Endothelial cell of umbilical vein (primary cell): ENCODE results near the gene TMEM41B. TPM values are rescaled to one million over a fixed set of nuclear protein-coding genes. Genes with fewer than 3 reads are reported as not detected.

Experiments
- BruUV-seq: library from RNA; stranded (reverse); fragments of 400-500 nt; replicated peaks from 2 replicates; lab custom pipeline; 2021; lab: Mats Ljungman, UMichigan
- CTCF ChIA-PET: fragments of 300-600, 350-600 bp; sonication (Branson Sonifier 250); formaldehyde crosslinking; loops from one replicate; lab custom pipeline; 2021; ENCODE audit warnings: antibody characterized with exemption, inconsistent platforms; lab: Charles Lee
- POLR2A ChIA-PET: fragments of 300-600, 350-600 bp; sonication (Branson Sonifier 250); formaldehyde crosslinking; loops from one replicate; lab custom pipeline; 2021; ENCODE audit warnings: antibody characterized with exemption, inconsistent platforms; lab: Charles Lee
- DNase-seq: peaks from one replicate; pipeline ENCODE4 v3.0.0-alpha.2; 2011; ENCODE audit warnings: low read depth, low spot score
- FAIRE-seq: peaks from 2 replicates; lab custom pipeline; 2011; peaks lifted over from hg19 to GRCh38; lab: Jason Lieb, UNC
- H2AFZ ChIP-seq: 2 replicates; pipeline ENCODE4 v1.6.0; 2012; ENCODE audit warnings: low read depth, low read length, control low read depth, inconsistent platforms
- H3K27ac ChIP-seq: 2 replicates; pipeline ENCODE4 v1.5.1; 2011; ENCODE audit warnings: low read depth, mild to moderate bottlenecking, control low read depth, low read length, moderate library complexity; ENCODE audit not compliant: insufficient read depth
- H3K27me3 ChIP-seq, 2 experiments: 2 replicates each; pipeline versions ENCODE4 v1.6.0 to v1.6.1; 2011; ENCODE audit warnings: low read length in 2 of 2, mixed read lengths in 1 of 2; ENCODE audit not compliant: control insufficient read depth in 2 of 2, insufficient read depth in 2 of 2
- H3K36me3 ChIP-seq, 2 experiments: 2 replicates in 1 of 2; 3 replicates in 1 of 2; pipeline ENCODE4 v1.5.1; 2011; ENCODE audit warnings: low read length in 2 of 2, mild to moderate bottlenecking in 1 of 2, moderate library complexity in 1 of 2; ENCODE audit not compliant: control insufficient read depth in 2 of 2, insufficient read depth in 2 of 2; ENCODE audit errors: extremely low read depth in 1 of 2
- H3K4me1 ChIP-seq: 3 replicates; pipeline ENCODE4 v1.5.1; 2011; ENCODE audit warnings: mild to moderate bottlenecking, low read length; ENCODE audit not compliant: control insufficient read depth, insufficient read depth; ENCODE audit errors: extremely low read depth
- H3K4me2 ChIP-seq: 2 replicates; pipeline ENCODE4 v1.6.1; 2011; ENCODE audit warnings: low read length, control low read depth, mixed read lengths; ENCODE audit not compliant: insufficient read depth
- H3K4me3 ChIP-seq, 3 experiments: fragments of 200-600 bp in 1 of 3; sonication (generic), shearing (Covaris generic) in 1 of 3; replicated peaks in 1 of 3; 2 replicates each; pipeline ENCODE4 v1.5.1; 2011 to 2016; ENCODE audit warnings: control low read depth in 3 of 3, low read length in 3 of 3, mild to moderate bottlenecking in 2 of 3, inconsistent platforms in 1 of 3, low read depth in 1 of 3, moderate library complexity in 1 of 3; ENCODE audit not compliant: insufficient read depth in 1 of 3
- H3K79me2 ChIP-seq: 2 replicates; pipeline ENCODE4 v1.6.0; 2012; ENCODE audit warnings: low read length, inconsistent platforms; ENCODE audit not compliant: control insufficient read depth, insufficient read depth
- H3K9ac ChIP-seq: replicated peaks from 2 replicates; pipeline ENCODE3; 2011; ENCODE audit warnings: low read length, control low read depth; ENCODE audit not compliant: insufficient read depth; ENCODE audit errors: extremely low read depth
- H3K9me1 ChIP-seq: replicated peaks from 3 replicates; pipeline ENCODE4 v1.6.0; 2011; ENCODE audit warnings: mild to moderate bottlenecking, low read length; ENCODE audit not compliant: control insufficient read depth, insufficient read depth; ENCODE audit errors: extremely low read depth
- H3K9me3 ChIP-seq: replicated peaks from 2 replicates; pipeline ENCODE4 v1.5.1; 2012; ENCODE audit warnings: low read length, inconsistent platforms; ENCODE audit not compliant: control insufficient read depth, insufficient read depth
- H4K20me1 ChIP-seq: replicated peaks from 2 replicates; pipeline ENCODE3; 2011; ENCODE audit warnings: mild to moderate bottlenecking, low read length; ENCODE audit not compliant: control insufficient read depth, insufficient read depth; ENCODE audit errors: extremely low read depth
- EZH2 ChIP-seq: IDR thresholded peaks from 2 replicates; pipeline ENCODE4 v1.6.1; 2012; ENCODE audit warnings: borderline replicate concordance, low read depth, mild to moderate bottlenecking, moderate library complexity, low read length, inconsistent platforms; ENCODE audit not compliant: severe bottlenecking
- FOS ChIP-seq: IDR thresholded peaks from 2 replicates; pipeline ENCODE4 v1.6.1; 2011; ENCODE audit warnings: mild to moderate bottlenecking, low read length, moderate library complexity, borderline replicate concordance; ENCODE audit not compliant: insufficient read depth
- GATA2 ChIP-seq: IDR thresholded peaks from 2 replicates; pipeline ENCODE4 v1.7.0; 2011; ENCODE audit warnings: low read depth, mild to moderate bottlenecking, moderate library complexity, mixed read lengths, low read length; ENCODE audit not compliant: insufficient read length, insufficient read depth
- JUN ChIP-seq: IDR thresholded peaks from 2 replicates; pipeline ENCODE4 v1.6.1; 2011; ENCODE audit warnings: borderline replicate concordance, low read depth; ENCODE audit not compliant: insufficient read length, insufficient read depth
- MYC ChIP-seq: IDR thresholded peaks from one replicate; pipeline ENCODE4 v1.6.1; 2011; ENCODE audit warnings: mild to moderate bottlenecking, low read depth, low read length
- POLR2A ChIP-seq: IDR thresholded peaks from 2 replicates; pipeline ENCODE4 v1.6.1; 2012; ENCODE audit warnings: low read depth, mild to moderate bottlenecking, control low read depth, low read length
- POLR2AphosphoS5 ChIP-seq: IDR thresholded peaks from 2 replicates; pipeline ENCODE4 v1.6.1; 2012; ENCODE audit warnings: low read depth, mild to moderate bottlenecking, control low read depth, low read length, moderate library complexity; ENCODE audit not compliant: insufficient read depth
- dilution Hi-C: fragments of 300-500 bp; cut with MboI; formaldehyde crosslinking; loops from one replicate; pipeline ENCODE4 v1.15.0; 2019; ENCODE audit warnings: low sequenced_read_pairs; ENCODE audit not compliant: extremely low pct_ligation_motif_present
- intact Hi-C: fragments of 100-400 bp; cut with micrococcal nuclease; formaldehyde crosslinking; loops from one replicate; pipeline ENCODE4 v1.10.0; 2022
- polyA plus RNA-seq, 4 experiments: library from polyadenylated mRNA; depleted of rRNA in 3 of 4; stranded (reverse) in 3 of 4; unstranded in 1 of 4; fragments of >200 nt; gene quantifications; 2 replicates each; pipeline versions ENCODE4 v1.2.1 to v1.2.3, GENCODE V29; 2011 to 2012; ENCODE audit warnings: missing spikeins in 1 of 4
- total RNA-seq: library from RNA; stranded (reverse); gene quantifications from 2 replicates; pipeline ENCODE4 v1.2.3, GENCODE V29; 2021
- TF ChIP-seq, protein P1 (sequence below), 2 donors: IDR thresholded peaks; 1 replicate in 1 of 2; 2 replicates in 1 of 2; pipeline ENCODE4 v1.5.1; 2011; ENCODE audit warnings: low read length in 2 of 2, mild to moderate bottlenecking in 2 of 2, moderate library complexity in 2 of 2, control low read depth in 1 of 2, inconsistent platforms in 1 of 2, low read depth in 1 of 2; ENCODE audit not compliant: insufficient read depth in 1 of 2; ENCODE audit errors: extremely low read depth in 1 of 2

The TMEM41B gene
- total and polyA plus RNA-seq, 2 donors (not counting 3 experiments of a cell fraction or from before 2014, with no cell fraction given) = 16.6 to 39.0 TPM

DNA sequence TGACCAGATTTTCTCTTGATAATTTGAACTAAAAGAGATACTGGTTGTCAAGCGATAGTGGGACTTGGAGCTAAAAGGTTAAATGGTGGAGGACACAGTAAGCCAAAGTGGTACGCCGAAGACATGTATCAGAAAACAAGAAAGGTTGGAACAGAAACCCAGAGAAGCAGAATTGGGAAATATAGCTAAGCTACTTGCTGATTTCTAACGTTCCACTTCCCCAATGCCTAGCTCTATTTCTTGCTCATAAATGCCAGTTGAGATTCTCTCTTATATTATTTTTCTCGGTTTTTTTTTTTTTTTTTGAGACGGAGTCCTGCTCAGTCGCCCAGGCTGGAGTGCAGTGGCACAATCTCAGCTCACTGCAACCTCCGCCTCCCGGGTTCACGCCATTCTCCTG, 12.7 kb downstream of the TMEM41B start:
- ChIA-PET CTCF (interaction anchor here (0.9 to 1.4 kb wide), 5 partner anchors 11 to 205 kb away, joined by 3 to 4 read pairs (median 3); partner anchors contain the start of gene IPO7), POLR2A (no interaction called here)
- Histone ChIP-seq H3K27ac (no peak overlapping the region), H3K27me3 (no peaks in the 10 kb centered on the region), H3K9me1 (no peaks in the 10 kb centered on the region), H3K36me3 (peaks cover 0 to 2% of the 10 kb centered on the region in 2 experiments), H3K4me3 (no peak overlapping the region), H3K79me2 (peaks cover 43% of the 10 kb centered on the region), H3K9ac (no peak overlapping the region), H3K9me3 (no peaks in the 10 kb centered on the region), H2AFZ (no peak overlapping the region), H3K4me1 (no peaks in the 10 kb centered on the region), H4K20me1 (no peaks in the 10 kb centered on the region), H3K4me2 (no peak overlapping the region)
- BruUV-seq = no TSS peak
- intact Hi-C loops (no loop called here), dilution Hi-C loops (no loop called here)
- DNase-seq (no peak), FAIRE-seq (no peak)
- TF ChIP-seq POLR2A (no peak), EZH2 (no peak), GATA2 (no peak)
- TF ChIP-seq, protein P1, sequence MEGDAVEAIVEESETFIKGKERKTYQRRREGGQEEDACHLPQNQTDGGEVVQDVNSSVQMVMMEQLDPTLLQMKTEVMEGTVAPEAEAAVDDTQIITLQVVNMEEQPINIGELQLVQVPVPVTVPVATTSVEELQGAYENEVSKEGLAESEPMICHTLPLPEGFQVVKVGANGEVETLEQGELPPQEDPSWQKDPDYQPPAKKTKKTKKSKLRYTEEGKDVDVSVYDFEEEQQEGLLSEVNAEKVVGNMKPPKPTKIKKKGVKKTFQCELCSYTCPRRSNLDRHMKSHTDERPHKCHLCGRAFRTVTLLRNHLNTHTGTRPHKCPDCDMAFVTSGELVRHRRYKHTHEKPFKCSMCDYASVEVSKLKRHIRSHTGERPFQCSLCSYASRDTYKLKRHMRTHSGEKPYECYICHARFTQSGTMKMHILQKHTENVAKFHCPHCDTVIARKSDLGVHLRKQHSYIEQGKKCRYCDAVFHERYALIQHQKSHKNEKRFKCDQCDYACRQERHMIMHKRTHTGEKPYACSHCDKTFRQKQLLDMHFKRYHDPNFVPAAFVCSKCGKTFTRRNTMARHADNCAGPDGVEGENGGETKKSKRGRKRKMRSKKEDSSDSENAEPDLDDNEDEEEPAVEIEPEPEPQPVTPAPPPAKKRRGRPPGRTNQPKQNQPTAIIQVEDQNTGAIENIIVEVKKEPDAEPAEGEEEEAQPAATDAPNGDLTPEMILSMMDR (IDR thresholded peaks at IDR 0.05; ENCODE audit: extremely low read depth in 1 of 2, insufficient read depth in 1 of 2, low read depth in 1 of 2, low read length in 2 of 2) = no peak

DNA sequence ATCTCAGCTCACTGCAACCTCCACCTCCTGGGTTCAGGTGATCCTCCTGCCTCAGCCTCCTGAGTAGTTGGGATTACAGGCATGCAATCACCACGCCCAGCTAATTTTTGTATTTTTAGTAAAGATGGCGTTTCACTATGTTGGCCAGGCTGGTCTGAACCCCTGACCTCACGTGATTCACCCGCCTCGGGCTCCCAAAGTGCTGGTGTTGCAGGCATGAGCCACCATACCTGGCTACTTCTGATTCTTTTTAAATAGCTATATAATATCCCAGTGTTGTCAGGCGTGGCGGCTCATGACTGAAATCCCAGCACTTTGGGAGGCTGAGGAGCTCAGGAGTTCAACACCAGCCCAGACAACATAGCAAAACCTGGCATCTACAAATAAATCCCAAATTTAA, 20.7 kb downstream of the TMEM41B start:
- no peaks in the 10 kb centered on the region for H3K4me1 ChIP-seq
- H3K4me2 ChIP-seq = no peak overlapping the region
- CTCF ChIA-PET = interaction anchor here (1.4 kb wide), 1 partner anchor 92 kb away, joined by 3 read pairs; no protein-coding TSS in a partner anchor
- no peak for TF ChIP-seq GATA2
- TF ChIP-seq POLR2AphosphoS5 = no peak
- no peak for TF ChIP-seq FOS
- no peak for TF ChIP-seq MYC
- TF ChIP-seq, protein P1 (IDR thresholded peaks at IDR 0.05; ENCODE audit: extremely low read depth in 1 of 2, insufficient read depth in 1 of 2, low read depth in 1 of 2, low read length in 2 of 2) = no peak
- no peak for TF ChIP-seq EZH2
- TF ChIP-seq JUN = no peak
- no peak overlapping the region for H3K27ac ChIP-seq
- peaks cover 0 to 2% of the 10 kb centered on the region in 2 experiments for H3K36me3 ChIP-seq
- dilution Hi-C loops = no loop called here
- H3K9me3 ChIP-seq = no peaks in the 10 kb centered on the region
- no peaks in the 10 kb centered on the region for H3K9me1 ChIP-seq
- no peaks in the 10 kb centered on the region for H3K27me3 ChIP-seq
- intact Hi-C loops = no loop called here
- H3K4me3 ChIP-seq = no peak overlapping the region
- H3K79me2 ChIP-seq = peaks cover 5% of the 10 kb centered on the region
- DNase-seq (no peak), FAIRE-seq (no peak)
- BruUV-seq = no TSS peak
- H2AFZ ChIP-seq = no peak overlapping the region
- no peaks in the 10 kb centered on the region for H4K20me1 ChIP-seq
- POLR2A ChIA-PET = interaction anchor here (2.3 kb wide), 1 partner anchor 167 kb away, joined by 6 read pairs; the partner anchor contains the start of gene ZNF143
- no peak overlapping the region for H3K9ac ChIP-seq
